NCI-H1694 (cell line): ENCODE measurements around the gene TRAPPC2L.

Source experiments
- DNase-seq: peaks from one replicate; lab custom pipeline; 2025; lab: John Stamatoyannopoulos, UW

Gene TRAPPC2L

GRCh38 chr16:88861359-88861758 lies 4.4 kb downstream of the TRAPPC2L start:
- no peak for DNase-seq

GRCh38 chr16:88862968-88863367 lies 6.0 kb downstream of the TRAPPC2L start:
- DNase-seq: no peak

GRCh38 chr16:88863426-88863825 lies 6.5 kb downstream of the TRAPPC2L start:
- DNase-seq: no peak

GRCh38 chr16:88864099-88864498 lies 7.2 kb downstream of the TRAPPC2L start:
- DNase-seq: no peak

GRCh38 chr16:88864521-88864920 lies 7.6 kb downstream of the TRAPPC2L start:
- DNase-seq: no peak

- DNase-seq: no peak
Measured at GRCh38 chr16:88865310-88865709, 8.4 kb downstream of the TRAPPC2L start.

GRCh38 chr16:88865742-88866141 lies 8.8 kb downstream of the TRAPPC2L start:
- DNase-seq: no peak

- DNase-seq: peak; percentile 7
Measured at GRCh38 chr16:88866151-88866920, 9.4 kb downstream of the TRAPPC2L start, which contains the start of gene PABPN1L. PABPN1L (minus strand) TSS chr16:88866660; CDS start chr16:88866606, 54 bp downstream.

- DNase-seq: no peak
Measured at GRCh38 chr16:88867581-88868246, 10.8 kb downstream of the TRAPPC2L start.

GRCh38 chr16:88868974-88869672 lies 12.2 kb downstream of the TRAPPC2L start:
- peak; percentile 48 for DNase-seq

GRCh38 chr16:88869673-88869980 lies 12.7 kb downstream of the TRAPPC2L start:
- no peak for DNase-seq

- peak; percentile 79 for DNase-seq
Measured at GRCh38 chr16:88870608-88871348, 13.9 kb downstream of the TRAPPC2L start.

GRCh38 chr16:88871349-88871702 lies 14.4 kb downstream of the TRAPPC2L start:
- no peak for DNase-seq

GRCh38 chr16:88871730-88872416 lies 14.9 kb downstream of the TRAPPC2L start:
- DNase-seq: no peak

GRCh38 chr16:88872650-88873331 lies 15.9 kb downstream of the TRAPPC2L start:
- no peak for DNase-seq

- no peak for DNase-seq
Measured at GRCh38 chr16:88874938-88875599, 18.1 kb downstream of the TRAPPC2L start.

- DNase-seq: no peak
Measured at GRCh38 chr16:88875703-88876234, 18.8 kb downstream of the TRAPPC2L start.

GRCh38 chr16:88876942-88877526 lies 20.1 kb downstream of the TRAPPC2L start:
- no peak for DNase-seq

GRCh38 chr16:88877564-88878289 lies 20.8 kb downstream of the TRAPPC2L start:
- DNase-seq: no peak
